GM12872 (cell line): ENCODE measurements around the gene FAM13A.

Experiments used
- CTCF ChIP-seq: IDR thresholded peaks from 3 replicates; pipeline ENCODE4 v1.5.1; 2011; ENCODE audit warnings: low read depth, mild to moderate bottlenecking, low read length, moderate library complexity; ENCODE audit not compliant: insufficient read depth

Gene FAM13A

GRCh38 chr4:88732714-88733368 lies 324.1 kb downstream of the FAM13A start:
- TF ChIP-seq CTCF: no peak

GRCh38 chr4:88731381-88731780 lies 325.6 kb downstream of the FAM13A start:
- no peak for TF ChIP-seq CTCF

- TF ChIP-seq CTCF: no peak
These were observed 326.2 kb downstream of the FAM13A start for GRCh38 chr4:88730811-88731210.

- TF ChIP-seq CTCF: no peak
These were observed 327.7 kb downstream of the FAM13A start for GRCh38 chr4:88729146-88729760.

- no peak for TF ChIP-seq CTCF
These were observed 328.8 kb downstream of the FAM13A start for GRCh38 chr4:88728146-88728545.

- TF ChIP-seq CTCF: no peak
These were observed 331.0 kb downstream of the FAM13A start for GRCh38 chr4:88725986-88726385.

GRCh38 chr4:88725143-88725542 lies 331.8 kb downstream of the FAM13A start:
- no peak for TF ChIP-seq CTCF
